HEK293 (cell line): ENCODE data around the gene ADAM8.

Experiments used
- CTCF ChIA-PET: fragments of 350-600 bp; formaldehyde crosslinking; extraction: SDS; loops from one replicate; lab custom pipeline; 2021; ENCODE audit warnings: antibody characterized with exemption; lab: Yijun Ruan, JAX
- POLR2A ChIA-PET: fragments of 300-600 bp; formaldehyde crosslinking; extraction: SDS; loops from one replicate; lab custom pipeline; 2020; ENCODE audit warnings: antibody characterized with exemption, inconsistent platforms; lab: Yijun Ruan, JAX
- H3K27ac ChIP-seq: fragments of 200-500 bp; sonication (Bioruptor generic); 2 replicates; pipeline ENCODE4 v1.5.1; 2014; ENCODE audit warnings: low read depth, low read length, control low read depth, inconsistent platforms; ENCODE audit errors: extremely low read depth
- H3K36me3 ChIP-seq, 2 experiments: fragments of 200-500 bp in 1 of 2; sonication (Bioruptor generic) in 1 of 2; 1 replicate in 1 of 2; 2 replicates in 1 of 2; pipeline ENCODE4 v1.5.1; 2014 to 2017; ENCODE audit warnings: inconsistent platforms in 2 of 2, low read length in 2 of 2; ENCODE audit not compliant: control insufficient read depth in 2 of 2, insufficient read depth in 1 of 2
- H3K4me1 ChIP-seq: fragments of 200-500 bp; sonication (Bioruptor generic); 2 replicates; pipeline ENCODE4 v1.5.1; 2014; ENCODE audit warnings: mild to moderate bottlenecking, low read length, inconsistent platforms; ENCODE audit not compliant: control insufficient read depth, insufficient read depth
- H3K4me3 ChIP-seq: 2 replicates; pipeline ENCODE4 v1.5.1; 2011; ENCODE audit warnings: low read depth, mild to moderate bottlenecking, control low read depth, low read length, moderate library complexity
- H3K9me3 ChIP-seq: fragments of 200-500 bp; sonication (Bioruptor generic); 2 replicates; pipeline ENCODE4 v1.5.1; 2014; ENCODE audit warnings: low read depth, low read length, inconsistent platforms; ENCODE audit not compliant: control insufficient read depth, insufficient read depth
- EGR2 ChIP-seq: fragments of 450-650 bp; formaldehyde crosslinking; IDR thresholded peaks from 2 replicates; pipeline ENCODE4 v1.5.1; 2016; ENCODE audit warnings: low read depth, missing biosample characterization, missing genetic modification characterization
- GLIS2 ChIP-seq: fragments of 450-650 bp; formaldehyde crosslinking; IDR thresholded peaks from 2 replicates; pipeline ENCODE4 v1.5.1; 2016; ENCODE audit warnings: missing biosample characterization, missing genetic modification characterization
- KLF1 ChIP-seq: fragments of 450-650 bp; formaldehyde crosslinking; IDR thresholded peaks from 2 replicates; pipeline ENCODE4 v1.5.1; 2016; ENCODE audit warnings: missing biosample characterization, missing genetic modification characterization
- KLF16 ChIP-seq: fragments of 450-650 bp; formaldehyde crosslinking; IDR thresholded peaks from 2 replicates; pipeline ENCODE4 v1.5.1; 2017; ENCODE audit warnings: missing biosample characterization, missing genetic modification characterization
- KLF9 ChIP-seq: fragments of 450-650 bp; formaldehyde crosslinking; IDR thresholded peaks from 2 replicates; pipeline ENCODE4 v1.5.1; 2016; ENCODE audit warnings: missing biosample characterization, missing genetic modification characterization, low read depth
- SCRT1 ChIP-seq: fragments of 450-650 bp; formaldehyde crosslinking; IDR thresholded peaks from 2 replicates; pipeline ENCODE4 v1.5.1; 2016; ENCODE audit warnings: missing biosample characterization, missing genetic modification characterization, borderline replicate concordance
- SP3 ChIP-seq: fragments of 450-650 bp; formaldehyde crosslinking; IDR thresholded peaks from 2 replicates; pipeline ENCODE4 v1.5.1; 2016; ENCODE audit warnings: missing biosample characterization, missing genetic modification characterization
- SP7 ChIP-seq: fragments of 450-650 bp; formaldehyde crosslinking; IDR thresholded peaks from 2 replicates; pipeline ENCODE4 v1.5.1; 2016; ENCODE audit warnings: missing biosample characterization, missing genetic modification characterization
- ZBTB17 ChIP-seq: fragments of 450-650 bp; formaldehyde crosslinking; IDR thresholded peaks from 2 replicates; pipeline ENCODE4 v1.5.1; 2016; ENCODE audit warnings: missing biosample characterization, missing genetic modification characterization
- ZBTB20 ChIP-seq: fragments of 450-650 bp; formaldehyde crosslinking; IDR thresholded peaks from 2 replicates; pipeline ENCODE4 v1.5.1; 2016; ENCODE audit warnings: missing biosample characterization, missing genetic modification characterization
- ZEB2 ChIP-seq: fragments of 450-650 bp; formaldehyde crosslinking; IDR thresholded peaks from 2 replicates; pipeline ENCODE4 v1.5.1; 2016; ENCODE audit warnings: missing biosample characterization, missing genetic modification characterization
- ZNF335 ChIP-seq: fragments of 450-650 bp; formaldehyde crosslinking; conservative IDR thresholded peaks from 2 replicates; pipeline ENCODE4 v1.5.1; 2016; ENCODE audit warnings: missing biosample characterization, missing genetic modification characterization
- ZNF544 ChIP-seq: fragments of 450-650 bp; formaldehyde crosslinking; IDR thresholded peaks from 2 replicates; pipeline ENCODE4 v1.5.0; 2017; ENCODE audit warnings: missing biosample characterization, missing genetic modification characterization
- ZSCAN16 ChIP-seq: fragments of 450-650 bp; formaldehyde crosslinking; IDR thresholded peaks from 2 replicates; pipeline ENCODE4 v1.5.1; 2016; ENCODE audit warnings: missing biosample characterization, missing genetic modification characterization
- TF ChIP-seq, protein P1 (sequence below): fragments of 450-650 bp; formaldehyde crosslinking; IDR thresholded peaks from 2 replicates; pipeline ENCODE4 v1.5.1; 2017; ENCODE audit warnings: missing biosample characterization, missing genetic modification characterization
- TF ChIP-seq, protein P2 (sequence below): fragments of 450-650 bp; formaldehyde crosslinking; IDR thresholded peaks from 2 replicates; pipeline ENCODE4 v1.5.1; 2016; ENCODE audit warnings: missing biosample characterization, missing genetic modification characterization
- TF ChIP-seq, protein P3 (sequence below): fragments of 450-650 bp; formaldehyde crosslinking; IDR thresholded peaks from 2 replicates; pipeline ENCODE4 v1.5.1; 2016; ENCODE audit warnings: missing biosample characterization, missing genetic modification characterization
- TF ChIP-seq, protein P4 (sequence below): fragments of 450-650 bp; formaldehyde crosslinking; IDR thresholded peaks from 2 replicates; pipeline ENCODE4 v1.5.1; 2016; ENCODE audit warnings: missing biosample characterization, missing genetic modification characterization
- TF ChIP-seq, protein P5 (sequence below): fragments of 450-650 bp; formaldehyde crosslinking; IDR thresholded peaks from 2 replicates; pipeline ENCODE4 v1.5.1; 2016; ENCODE audit warnings: missing biosample characterization, missing genetic modification characterization
- TF ChIP-seq, protein P6 (sequence below): fragments of 450-650 bp; formaldehyde crosslinking; optimal IDR thresholded peaks from 2 replicates; pipeline ENCODE3; 2016; ENCODE audit warnings: missing biosample characterization, mild to moderate bottlenecking, missing genetic modification characterization
- TF ChIP-seq, protein P7 (sequence below): fragments of 450-650 bp; formaldehyde crosslinking; IDR thresholded peaks from 2 replicates; pipeline ENCODE4 v1.5.1; 2016; ENCODE audit warnings: missing biosample characterization, missing genetic modification characterization

The ADAM8 gene

DNA sequence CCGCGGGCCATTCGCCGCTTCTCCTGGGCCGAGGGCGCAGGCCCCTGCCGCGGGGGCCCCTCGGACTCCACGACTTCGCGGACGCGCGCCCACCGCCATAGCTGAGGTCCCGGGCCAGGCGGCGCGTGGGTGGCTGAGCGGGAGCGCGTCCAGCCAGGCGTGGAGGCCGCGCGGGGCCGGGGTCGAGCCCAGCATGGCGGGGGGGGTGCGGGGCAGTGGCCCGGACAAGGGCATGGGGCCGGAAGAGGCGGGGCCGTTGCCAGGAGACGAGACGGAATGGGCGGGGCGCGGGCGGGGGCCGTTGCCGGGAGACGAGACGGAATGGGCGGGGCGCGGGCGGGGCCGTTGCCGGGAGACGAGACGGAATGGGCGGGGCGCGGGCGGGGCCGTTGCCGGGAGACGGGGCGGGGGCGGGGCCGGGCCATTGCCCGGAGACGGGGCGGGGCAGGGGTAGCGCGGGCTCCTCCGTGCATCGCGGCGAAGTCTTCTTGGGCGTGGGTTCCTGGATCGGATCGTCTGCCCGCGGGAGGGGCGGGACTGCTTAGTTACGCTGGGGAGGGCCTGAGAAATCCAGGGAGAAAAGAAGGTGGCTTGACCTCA lies 14.8 kb downstream of the ADAM8 start (continued):
- peak; percentile 25; the same call in 1 of the 2 replicates for TF ChIP-seq SP3 (tag by site-specific recombination)
- TF ChIP-seq, protein P1, sequence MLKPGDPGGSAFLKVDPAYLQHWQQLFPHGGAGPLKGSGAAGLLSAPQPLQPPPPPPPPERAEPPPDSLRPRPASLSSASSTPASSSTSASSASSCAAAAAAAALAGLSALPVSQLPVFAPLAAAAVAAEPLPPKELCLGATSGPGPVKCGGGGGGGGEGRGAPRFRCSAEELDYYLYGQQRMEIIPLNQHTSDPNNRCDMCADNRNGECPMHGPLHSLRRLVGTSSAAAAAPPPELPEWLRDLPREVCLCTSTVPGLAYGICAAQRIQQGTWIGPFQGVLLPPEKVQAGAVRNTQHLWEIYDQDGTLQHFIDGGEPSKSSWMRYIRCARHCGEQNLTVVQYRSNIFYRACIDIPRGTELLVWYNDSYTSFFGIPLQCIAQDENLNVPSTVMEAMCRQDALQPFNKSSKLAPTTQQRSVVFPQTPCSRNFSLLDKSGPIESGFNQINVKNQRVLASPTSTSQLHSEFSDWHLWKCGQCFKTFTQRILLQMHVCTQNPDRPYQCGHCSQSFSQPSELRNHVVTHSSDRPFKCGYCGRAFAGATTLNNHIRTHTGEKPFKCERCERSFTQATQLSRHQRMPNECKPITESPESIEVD (tag by site-specific recombination) = no peak

DNA sequence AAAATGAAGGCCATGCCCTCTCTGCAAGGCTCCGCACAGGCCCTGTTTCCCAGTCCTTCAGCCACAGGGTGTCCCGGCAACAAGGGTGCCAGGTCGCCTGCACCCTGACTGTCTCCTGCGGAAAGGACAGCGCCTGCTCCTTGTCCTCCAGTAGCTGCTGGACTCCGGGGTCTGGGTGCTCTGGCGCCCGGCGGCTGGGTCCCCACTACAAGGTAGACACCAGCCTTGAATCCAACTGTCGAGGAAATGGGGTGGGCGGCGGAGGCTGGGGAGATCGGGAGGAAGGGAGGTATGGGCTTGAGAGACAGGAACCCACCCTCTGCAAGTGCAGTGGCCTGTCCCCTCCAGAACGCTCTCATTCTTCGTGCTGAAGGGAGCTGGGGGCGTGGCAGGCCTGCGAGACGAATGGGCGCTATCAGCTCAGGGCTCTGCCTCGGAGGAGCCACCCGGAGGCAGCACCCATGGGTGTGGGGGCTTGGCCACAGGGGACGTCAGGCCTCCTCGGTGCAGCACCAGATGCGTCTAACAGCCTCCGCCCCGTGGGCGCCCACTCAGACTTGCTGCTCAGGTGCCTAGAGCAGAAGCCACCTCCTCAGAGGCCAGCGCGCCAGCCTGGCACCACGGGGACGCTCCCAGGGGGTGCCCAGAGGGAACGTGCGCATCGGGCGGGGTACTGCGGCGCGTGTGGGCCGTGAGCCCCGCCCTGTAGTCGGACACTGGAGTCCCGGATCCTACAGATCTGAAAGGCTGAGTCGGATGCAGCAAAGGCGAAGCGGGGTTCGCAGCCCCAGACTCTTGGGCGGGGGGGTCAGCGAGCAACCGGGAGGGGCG lies 15.6 kb downstream of the ADAM8 start:
- Histone ChIP-seq H3K27ac (peak overlapping the region; percentile 37; the same call in 1 of the 2 replicates), H3K4me3 (peak overlapping the region; percentile 60), H3K9me3 (no peaks in the 10 kb centered on the region), H3K4me1 (peaks cover 3% of the 10 kb centered on the region), H3K36me3 (no peaks in the 10 kb centered on the region)
- ChIA-PET POLR2A (no interaction called here), CTCF (interaction anchor here (0.6 to 1.1 kb wide), 2 partner anchors 16 to 294 kb away, joined by 3 read pairs; no protein-coding TSS in a partner anchor)
- TF ChIP-seq GLIS2 (tag by site-specific recombination) (peak; percentile 98), SCRT1 (tag by site-specific recombination) (no peak), ZBTB20 (tag by site-specific recombination) (peak; percentile 12; the same call in 1 of the 2 replicates), KLF9 (peak; percentile 43), KLF16 (tag by site-specific recombination) (0 out of 2 replicates have a peak, but pooled peaks have one; percentile 32), ZNF544 (tag by site-specific recombination) (no peak), ZSCAN16 (tag by site-specific recombination) (no peak), SP7 (tag by site-specific recombination) (0 out of 2 replicates have a peak, but pooled peaks have one; percentile 17), KLF1 (tag by site-specific recombination) (peak; percentile 88), EGR2 (tag by site-specific recombination) (peak; percentile 70), ZNF335 (tag by site-specific recombination) (peak; percentile 50; the same call in 1 of the 2 replicates), ZBTB17 (tag by site-specific recombination) (0 out of 2 replicates have a peak, but pooled peaks have one; percentile 13), ZEB2 (tag by site-specific recombination) (peak; percentile 11; the same call in 1 of the 2 replicates)
- TF ChIP-seq, protein P2, sequence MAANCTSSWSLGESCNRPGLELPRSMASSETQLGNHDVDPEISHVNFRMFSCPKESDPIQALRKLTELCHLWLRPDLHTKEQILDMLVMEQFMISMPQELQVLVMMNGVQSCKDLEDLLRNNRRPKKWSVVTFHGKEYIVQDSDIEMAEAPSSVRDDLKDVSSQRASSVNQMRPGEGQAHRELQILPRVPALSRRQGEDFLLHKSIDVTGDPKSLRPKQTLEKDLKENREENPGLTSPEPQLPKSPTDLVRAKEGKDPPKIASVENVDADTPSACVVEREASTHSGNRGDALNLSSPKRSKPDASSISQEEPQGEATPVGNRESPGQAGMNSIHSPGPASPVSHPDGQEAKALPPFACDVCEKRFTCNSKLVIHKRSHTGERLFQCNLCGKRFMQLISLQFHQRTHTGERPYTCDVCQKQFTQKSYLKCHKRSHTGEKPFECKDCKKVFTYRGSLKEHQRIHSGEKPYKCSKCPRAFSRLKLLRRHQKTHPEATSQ = no peak
- TF ChIP-seq, protein P3, sequence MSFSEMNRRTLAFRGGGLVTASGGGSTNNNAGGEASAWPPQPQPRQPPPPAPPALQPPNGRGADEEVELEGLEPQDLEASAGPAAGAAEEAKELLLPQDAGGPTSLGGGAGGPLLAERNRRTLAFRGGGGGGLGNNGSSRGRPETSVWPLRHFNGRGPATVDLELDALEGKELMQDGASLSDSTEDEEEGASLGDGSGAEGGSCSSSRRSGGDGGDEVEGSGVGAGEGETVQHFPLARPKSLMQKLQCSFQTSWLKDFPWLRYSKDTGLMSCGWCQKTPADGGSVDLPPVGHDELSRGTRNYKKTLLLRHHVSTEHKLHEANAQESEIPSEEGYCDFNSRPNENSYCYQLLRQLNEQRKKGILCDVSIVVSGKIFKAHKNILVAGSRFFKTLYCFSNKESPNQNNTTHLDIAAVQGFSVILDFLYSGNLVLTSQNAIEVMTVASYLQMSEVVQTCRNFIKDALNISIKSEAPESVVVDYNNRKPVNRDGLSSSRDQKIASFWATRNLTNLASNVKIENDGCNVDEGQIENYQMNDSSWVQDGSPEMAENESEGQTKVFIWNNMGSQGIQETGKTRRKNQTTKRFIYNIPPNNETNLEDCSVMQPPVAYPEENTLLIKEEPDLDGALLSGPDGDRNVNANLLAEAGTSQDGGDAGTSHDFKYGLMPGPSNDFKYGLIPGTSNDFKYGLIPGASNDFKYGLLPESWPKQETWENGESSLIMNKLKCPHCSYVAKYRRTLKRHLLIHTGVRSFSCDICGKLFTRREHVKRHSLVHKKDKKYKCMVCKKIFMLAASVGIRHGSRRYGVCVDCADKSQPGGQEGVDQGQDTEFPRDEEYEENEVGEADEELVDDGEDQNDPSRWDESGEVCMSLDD = peak; percentile 73; the same call in 1 of the 2 replicates
- TF ChIP-seq, protein P4, sequence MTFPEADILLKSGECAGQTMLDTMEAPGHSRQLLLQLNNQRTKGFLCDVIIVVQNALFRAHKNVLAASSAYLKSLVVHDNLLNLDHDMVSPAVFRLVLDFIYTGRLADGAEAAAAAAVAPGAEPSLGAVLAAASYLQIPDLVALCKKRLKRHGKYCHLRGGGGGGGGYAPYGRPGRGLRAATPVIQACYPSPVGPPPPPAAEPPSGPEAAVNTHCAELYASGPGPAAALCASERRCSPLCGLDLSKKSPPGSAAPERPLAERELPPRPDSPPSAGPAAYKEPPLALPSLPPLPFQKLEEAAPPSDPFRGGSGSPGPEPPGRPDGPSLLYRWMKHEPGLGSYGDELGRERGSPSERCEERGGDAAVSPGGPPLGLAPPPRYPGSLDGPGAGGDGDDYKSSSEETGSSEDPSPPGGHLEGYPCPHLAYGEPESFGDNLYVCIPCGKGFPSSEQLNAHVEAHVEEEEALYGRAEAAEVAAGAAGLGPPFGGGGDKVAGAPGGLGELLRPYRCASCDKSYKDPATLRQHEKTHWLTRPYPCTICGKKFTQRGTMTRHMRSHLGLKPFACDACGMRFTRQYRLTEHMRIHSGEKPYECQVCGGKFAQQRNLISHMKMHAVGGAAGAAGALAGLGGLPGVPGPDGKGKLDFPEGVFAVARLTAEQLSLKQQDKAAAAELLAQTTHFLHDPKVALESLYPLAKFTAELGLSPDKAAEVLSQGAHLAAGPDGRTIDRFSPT (tag by site-specific recombination) = peak; percentile 93
- TF ChIP-seq, protein P5, sequence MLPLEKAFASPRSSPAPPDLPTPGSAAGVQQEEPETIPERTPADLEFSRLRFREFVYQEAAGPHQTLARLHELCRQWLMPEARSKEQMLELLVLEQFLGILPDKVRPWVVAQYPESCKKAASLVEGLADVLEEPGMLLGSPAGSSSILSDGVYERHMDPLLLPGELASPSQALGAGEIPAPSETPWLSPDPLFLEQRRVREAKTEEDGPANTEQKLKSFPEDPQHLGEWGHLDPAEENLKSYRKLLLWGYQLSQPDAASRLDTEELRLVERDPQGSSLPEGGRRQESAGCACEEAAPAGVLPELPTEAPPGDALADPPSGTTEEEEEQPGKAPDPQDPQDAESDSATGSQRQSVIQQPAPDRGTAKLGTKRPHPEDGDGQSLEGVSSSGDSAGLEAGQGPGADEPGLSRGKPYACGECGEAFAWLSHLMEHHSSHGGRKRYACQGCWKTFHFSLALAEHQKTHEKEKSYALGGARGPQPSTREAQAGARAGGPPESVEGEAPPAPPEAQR (tag by site-specific recombination) = no peak
- TF ChIP-seq, protein P6, sequence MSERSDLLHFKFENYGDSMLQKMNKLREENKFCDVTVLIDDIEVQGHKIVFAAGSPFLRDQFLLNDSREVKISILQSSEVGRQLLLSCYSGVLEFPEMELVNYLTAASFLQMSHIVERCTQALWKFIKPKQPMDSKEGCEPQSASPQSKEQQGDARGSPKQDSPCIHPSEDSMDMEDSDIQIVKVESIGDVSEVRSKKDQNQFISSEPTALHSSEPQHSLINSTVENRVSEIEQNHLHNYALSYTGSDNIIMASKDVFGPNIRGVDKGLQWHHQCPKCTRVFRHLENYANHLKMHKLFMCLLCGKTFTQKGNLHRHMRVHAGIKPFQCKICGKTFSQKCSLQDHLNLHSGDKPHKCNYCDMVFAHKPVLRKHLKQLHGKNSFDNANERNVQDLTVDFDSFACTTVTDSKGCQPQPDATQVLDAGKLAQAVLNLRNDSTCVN (tag by site-specific recombination) = peak; percentile 81
- TF ChIP-seq, protein P7, sequence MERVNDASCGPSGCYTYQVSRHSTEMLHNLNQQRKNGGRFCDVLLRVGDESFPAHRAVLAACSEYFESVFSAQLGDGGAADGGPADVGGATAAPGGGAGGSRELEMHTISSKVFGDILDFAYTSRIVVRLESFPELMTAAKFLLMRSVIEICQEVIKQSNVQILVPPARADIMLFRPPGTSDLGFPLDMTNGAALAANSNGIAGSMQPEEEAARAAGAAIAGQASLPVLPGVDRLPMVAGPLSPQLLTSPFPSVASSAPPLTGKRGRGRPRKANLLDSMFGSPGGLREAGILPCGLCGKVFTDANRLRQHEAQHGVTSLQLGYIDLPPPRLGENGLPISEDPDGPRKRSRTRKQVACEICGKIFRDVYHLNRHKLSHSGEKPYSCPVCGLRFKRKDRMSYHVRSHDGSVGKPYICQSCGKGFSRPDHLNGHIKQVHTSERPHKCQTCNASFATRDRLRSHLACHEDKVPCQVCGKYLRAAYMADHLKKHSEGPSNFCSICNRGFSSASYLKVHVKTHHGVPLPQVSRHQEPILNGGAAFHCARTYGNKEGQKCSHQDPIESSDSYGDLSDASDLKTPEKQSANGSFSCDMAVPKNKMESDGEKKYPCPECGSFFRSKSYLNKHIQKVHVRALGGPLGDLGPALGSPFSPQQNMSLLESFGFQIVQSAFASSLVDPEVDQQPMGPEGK (tag by site-specific recombination) = peak; percentile 69
